Hematopoietic multipotent progenitor cell treated with erythropoietin and hydrocortisone succinate and interleukin-3 and kit ligand, for 4 days (in vitro differentiated cells): ENCODE measurements around the gene TRAF6.
"Not testable (repeated sequence)": the region's sequence is repeated elsewhere in the genome, so short reads cannot be mapped to it uniquely, and the experiment has no call there.

Experiments
- DNase-seq: peaks from one replicate; pipeline ENCODE4 v3.0.0-alpha.2; 2015

TRAF6 gene

GRCh38 chr11:36509694-36510593, at the start of gene TRAF6:
TSS of gene TRAF6 (minus strand) at chr11:36510272. CDS start at chr11:36501515, 8,757 bp downstream.
- DNase-seq = peak; percentile 95

- peak; percentile 15 for DNase-seq
Observed at GRCh38 chr11:36558571-36559413, 48.7 kb upstream of the TRAF6 start.

- DNase-seq = no peak
Observed at GRCh38 chr11:36557991-36558390, 47.9 kb upstream of the TRAF6 start.

- not testable (repeated sequence) for DNase-seq
Observed at GRCh38 chr11:36557390-36557789, 47.3 kb upstream of the TRAF6 start.

- DNase-seq = no peak
Observed at GRCh38 chr11:36550385-36551115, 40.5 kb upstream of the TRAF6 start.

GRCh38 chr11:36540998-36541397, 30.9 kb upstream of the TRAF6 start:
- DNase-seq = peak; percentile 76

- no peak for DNase-seq
Observed at GRCh38 chr11:36534276-36534840, 24.3 kb upstream of the TRAF6 start.

GRCh38 chr11:36532941-36533601, 23.0 kb upstream of the TRAF6 start:
- DNase-seq = peak; percentile 40

GRCh38 chr11:36530840-36531239, 20.8 kb upstream of the TRAF6 start:
- DNase-seq = no peak

- no peak for DNase-seq
Observed at GRCh38 chr11:36513965-36514364, 3.9 kb upstream of the TRAF6 start.

- DNase-seq = no peak
Observed at GRCh38 chr11:36512016-36512415, 1.9 kb upstream of the TRAF6 start.

GRCh38 chr11:36511062-36511461, 990 bp upstream of the TRAF6 start:
- not testable (repeated sequence) for DNase-seq

GRCh38 chr11:36510594-36510942, 496 bp upstream of the TRAF6 start:
- DNase-seq = no peak

- peak; percentile 77 for DNase-seq
Observed at GRCh38 chr11:36509201-36509639, 852 bp downstream of the TRAF6 start.

- no peak for DNase-seq
Observed at GRCh38 chr11:36508743-36509142, 1.3 kb downstream of the TRAF6 start.

GRCh38 chr11:36507824-36508489, 2.1 kb downstream of the TRAF6 start:
- peak; percentile 35 for DNase-seq

- DNase-seq = no peak
Observed at GRCh38 chr11:36501236-36501635, 8.8 kb downstream of the TRAF6 start.

GRCh38 chr11:36500315-36500721, 9.8 kb downstream of the TRAF6 start:
- DNase-seq = peak; percentile 61

GRCh38 chr11:36499315-36499714, 10.8 kb downstream of the TRAF6 start:
- peak; percentile 61 for DNase-seq

- no peak for DNase-seq
Observed at GRCh38 chr11:36498721-36499120, 11.4 kb downstream of the TRAF6 start.

- no peak for DNase-seq
Observed at GRCh38 chr11:36493332-36493731, 16.7 kb downstream of the TRAF6 start.
